GM23338 (cell line): ENCODE measurements around the gene CD63. TPM values are rescaled to one million over a fixed set of nuclear protein-coding genes. Genes with fewer than 3 reads are reported as not detected.

Source experiments
- ATAC-seq: fragments of 200-7000 bp; cut with Tn5 transposase; 3 replicates; pipeline ENCODE4 v1.9.1; 2020
- DNase-seq: peaks from one replicate; pipeline ENCODE4 v3.0.0-alpha.2; 2015; ENCODE audit warnings: low spot score
- H2AFZ ChIP-seq: fragments of 200-600 bp; sonication (generic); 2 replicates; pipeline ENCODE4 v1.8.0; 2016; ENCODE audit warnings: antibody characterized with exemption, mild to moderate bottlenecking, moderate library complexity
- H3F3A ChIP-seq: fragments of 200-600 bp; sonication (generic); replicated peaks from 2 replicates; pipeline ENCODE4 v1.8.0; 2017; ENCODE audit warnings: antibody characterized with exemption, mixed run types, low read depth
- H3K27ac ChIP-seq: fragments of 200-600 bp; sonication (generic); 2 replicates; pipeline ENCODE4 v1.6.1; 2016; ENCODE audit warnings: low read depth
- H3K27me3 ChIP-seq: fragments of 200-600 bp; sonication (generic); 2 replicates; pipeline ENCODE4 v1.8.0; 2016; ENCODE audit warnings: mild to moderate bottlenecking, mixed run types, moderate library complexity; ENCODE audit not compliant: insufficient read depth
- H3K36me3 ChIP-seq: fragments of 200-600 bp; sonication (generic); 2 replicates; pipeline ENCODE4 v1.8.0; 2016; ENCODE audit warnings: mild to moderate bottlenecking; ENCODE audit not compliant: insufficient read depth
- H3K4me1 ChIP-seq: fragments of 200-600 bp; sonication (generic); 2 replicates; pipeline ENCODE4 v1.8.0; 2016; ENCODE audit warnings: mild to moderate bottlenecking, moderate library complexity; ENCODE audit not compliant: insufficient read depth
- H3K4me2 ChIP-seq: fragments of 200-600 bp; sonication (generic); 2 replicates; pipeline ENCODE4 v1.7.1; 2017; ENCODE audit warnings: mixed run types
- H3K4me3 ChIP-seq: fragments of 200-600 bp; sonication (generic); 2 replicates; pipeline ENCODE4 v1.6.1; 2016; ENCODE audit warnings: mixed run types
- H3K79me2 ChIP-seq: fragments of 200-600 bp; sonication (generic); replicated peaks from 2 replicates; pipeline ENCODE4 v1.8.0; 2017; ENCODE audit warnings: mild to moderate bottlenecking; ENCODE audit not compliant: insufficient read depth
- H3K9me2 ChIP-seq: fragments of 200-600 bp; sonication (generic); 2 replicates; pipeline ENCODE4 v1.8.0; 2017; ENCODE audit not compliant: insufficient read depth
- H4K20me1 ChIP-seq: fragments of 200-600 bp; sonication (generic); replicated peaks from 2 replicates; pipeline ENCODE4 v1.8.0; 2017; ENCODE audit warnings: mild to moderate bottlenecking; ENCODE audit not compliant: insufficient read depth
- H3K27ac Mint-ChIP-seq: 2 replicates; pipeline ENCODE4 v1.8.0; 2020; ENCODE audit warnings: inconsistent platforms, mild to moderate bottlenecking, moderate library complexity, mixed read lengths
- H3K27me3 Mint-ChIP-seq: 3 replicates; pipeline ENCODE4 v1.8.0; 2022; ENCODE audit warnings: low read depth, mild to moderate bottlenecking, moderate library complexity, mixed read lengths, inconsistent platforms; ENCODE audit not compliant: insufficient read depth, poor library complexity
- H3K36me3 Mint-ChIP-seq: 3 replicates; pipeline ENCODE4 v1.8.0; 2021; ENCODE audit warnings: low read depth, mild to moderate bottlenecking, inconsistent platforms, moderate library complexity, mixed read lengths
- H3K4me1 Mint-ChIP-seq: 3 replicates; pipeline ENCODE4 v1.8.0; 2020; ENCODE audit warnings: mild to moderate bottlenecking, inconsistent platforms, mixed read lengths
- H3K4me3 Mint-ChIP-seq: 3 replicates; pipeline ENCODE4 v1.8.0; 2021; ENCODE audit warnings: moderate library complexity, mild to moderate bottlenecking, inconsistent platforms, mixed read lengths
- H3K9me3 Mint-ChIP-seq: 3 replicates; pipeline ENCODE4 v1.8.0; 2020; ENCODE audit warnings: moderate library complexity, mild to moderate bottlenecking, inconsistent platforms, mixed read lengths
- CREB1 ChIP-seq: fragments of 250-450 bp; sonication (Bioruptor Pico); IDR thresholded peaks from 2 replicates; pipeline ENCODE4 v1.5.0; 2020; ENCODE audit warnings: low read depth, mild to moderate bottlenecking, moderate library complexity
- CTCF ChIP-seq, 2 experiments: fragments of 200-600 bp in 1 of 2; sonication (generic) in 1 of 2; conservative IDR thresholded peaks; 2 replicates each; pipeline versions ENCODE4 v1.5.1 to v1.6.1; 2016 to 2017; ENCODE audit warnings: antibody characterized with exemption in 2 of 2, low read depth in 2 of 2, mild to moderate bottlenecking in 2 of 2, moderate library complexity in 1 of 2
- ETS1 ChIP-seq: IDR thresholded peaks from 2 replicates; pipeline ENCODE4 v1.6.1; 2016; ENCODE audit warnings: antibody characterized with exemption
- EZH2 ChIP-seq: fragments of 200-600 bp; sonication (generic); IDR thresholded peaks from one replicate; pipeline ENCODE4 v1.8.0; 2017; ENCODE audit warnings: antibody characterized with exemption, mild to moderate bottlenecking, low read depth; ENCODE audit not compliant: unreplicated experiment
- JUNB ChIP-seq: IDR thresholded peaks from one replicate; pipeline ENCODE4 v1.6.1; 2016; ENCODE audit warnings: antibody characterized with exemption; ENCODE audit not compliant: unreplicated experiment
- NANOG ChIP-seq: IDR thresholded peaks from 2 replicates; pipeline ENCODE4 v1.6.1; 2016; ENCODE audit warnings: antibody characterized with exemption, borderline replicate concordance
- REST ChIP-seq: IDR thresholded peaks from one replicate; pipeline ENCODE4 v1.6.1; 2018; ENCODE audit warnings: antibody characterized with exemption; ENCODE audit not compliant: unreplicated experiment
- STAT1 ChIP-seq: IDR thresholded peaks from one replicate; pipeline ENCODE4 v1.6.1; 2016; ENCODE audit warnings: antibody characterized with exemption; ENCODE audit not compliant: unreplicated experiment
- ZNF331 ChIP-seq: fragments of 250-450 bp; sonication (Bioruptor Pico); IDR thresholded peaks from 2 replicates; pipeline ENCODE4 v1.5.0; 2020; ENCODE audit warnings: low read depth, mild to moderate bottlenecking, moderate library complexity
- polyA plus RNA-seq: library from polyadenylated mRNA; unstranded; fragments of >200 nt; fragmentation: Nextera tagmentation; extraction: Ambion mirVana; gene quantifications from 2 replicates; pipeline ENCODE4 v1.2.1, GENCODE V29; 2016
- total RNA-seq: library from RNA; depleted of rRNA; stranded (reverse); fragments of >200 nt; shearing (Covaris generic); gene quantifications from 2 replicates; pipeline ENCODE4 v1.2.3, GENCODE V29; 2014

CD63 gene
- total and polyA plus RNA-seq, 2 experiments from 2014 or later: 294 to 685 TPM

GRCh38 chr12:55698241-55698955, 30.4 kb downstream of the CD63 start (continued):
- no peak for TF ChIP-seq CTCF (conservative IDR thresholded peaks at IDR 0.05; ENCODE audit: low read depth in 2 of 2)
- no peak for TF ChIP-seq NANOG
- no peak for TF ChIP-seq JUNB
- no peak for TF ChIP-seq EZH2

- H2AFZ ChIP-seq: no peak overlapping the region
- no peaks in the 10 kb centered on the region for H3K36me3 ChIP-seq
- H3K27ac ChIP-seq: no peak overlapping the region
- TF ChIP-seq STAT1 (no peak), NANOG (no peak), CTCF (conservative IDR thresholded peaks at IDR 0.05; ENCODE audit: low read depth in 2 of 2) (no peak), JUNB (no peak), ETS1 (no peak), CREB1 (CRISPR knock-in tag) (no peak), EZH2 (no peak), REST (no peak), ZNF331 (no peak)
- no peaks in the 10 kb centered on the region for H3K9me2 ChIP-seq
- H3K27me3 ChIP-seq: no peaks in the 10 kb centered on the region
- no peak for ATAC-seq
- H3K4me1 Mint-ChIP-seq: peaks cover 2% of the 10 kb centered on the region; the same call in 1 of the 3 replicates
- no peak for DNase-seq
- no peak overlapping the region for H3K4me2 ChIP-seq
- no peak overlapping the region for H3K4me3 Mint-ChIP-seq
- no peak overlapping the region for H3K4me3 ChIP-seq
- H3K9me3 Mint-ChIP-seq: no peaks in the 10 kb centered on the region
- no peaks in the 10 kb centered on the region for H3K4me1 ChIP-seq
- H3F3A ChIP-seq: no peaks in the 10 kb centered on the region
- no peaks in the 10 kb centered on the region; the same call in 1 of the 2 replicates for H4K20me1 ChIP-seq
- H3K27me3 Mint-ChIP-seq: peaks cover 7% of the 10 kb centered on the region
- no peaks in the 10 kb centered on the region for H3K79me2 ChIP-seq
- H3K27ac Mint-ChIP-seq: no peak overlapping the region
- peaks cover 28% of the 10 kb centered on the region for H3K36me3 Mint-ChIP-seq
Observed at GRCh38 chr12:55697686-55698085, 31.1 kb downstream of the CD63 start.
